Sigmoid colon (tissue), 4 donors: Measurements from ENCODE around the gene HTATSF1.

Experiments
- POLR2A ChIP-seq, 2 donors: fragments of 450-650 bp; IDR thresholded peaks; one replicate each; pipeline ENCODE4 v1.6.1; 2016; ENCODE audit warnings: antibody characterized with exemption in 2 of 2, mild to moderate bottlenecking in 2 of 2, moderate library complexity in 2 of 2
- POLR2AphosphoS5 ChIP-seq, 4 donors: sonication (generic); formaldehyde crosslinking; IDR thresholded peaks; one replicate each; pipeline ENCODE4 v1.6.1; 2017; ENCODE audit warnings: antibody characterized with exemption in 4 of 4
- TF ChIP-seq, protein P1 (sequence below), 4 experiments: fragments of 450-650 bp in 3 of 4; fragments of 200-600 bp in 1 of 4; IDR thresholded peaks; one replicate each; pipeline ENCODE4 v1.5.1; 2016 to 2019; ENCODE audit warnings: antibody characterized with exemption in 4 of 4, mild to moderate bottlenecking in 3 of 4, moderate library complexity in 2 of 4

DNA sequence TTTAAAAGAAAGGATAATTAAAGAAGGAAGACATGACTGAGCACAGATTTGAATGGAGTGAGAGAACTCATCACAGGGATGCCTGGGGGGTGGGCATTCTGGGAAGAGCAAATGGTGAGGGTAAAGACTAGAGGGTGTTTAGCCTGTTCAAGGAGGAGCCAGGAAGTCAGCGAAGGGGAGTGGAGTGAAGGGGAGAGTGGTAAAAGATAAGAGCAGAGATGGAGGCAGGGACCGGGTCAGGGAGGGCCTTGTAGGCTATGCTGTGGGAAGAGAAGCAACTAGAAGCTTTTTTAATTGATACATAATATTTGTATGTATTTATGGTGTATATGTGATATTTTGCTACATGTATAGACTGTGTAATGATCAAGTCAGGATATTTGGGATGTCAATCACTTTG lies 32.4 kb downstream of the HTATSF1 start:
- TF ChIP-seq POLR2A (IDR thresholded peaks at IDR 0.05) (no peak), POLR2AphosphoS5 (IDR thresholded peaks at IDR 0.05) (no peak)
- TF ChIP-seq, protein P1, sequence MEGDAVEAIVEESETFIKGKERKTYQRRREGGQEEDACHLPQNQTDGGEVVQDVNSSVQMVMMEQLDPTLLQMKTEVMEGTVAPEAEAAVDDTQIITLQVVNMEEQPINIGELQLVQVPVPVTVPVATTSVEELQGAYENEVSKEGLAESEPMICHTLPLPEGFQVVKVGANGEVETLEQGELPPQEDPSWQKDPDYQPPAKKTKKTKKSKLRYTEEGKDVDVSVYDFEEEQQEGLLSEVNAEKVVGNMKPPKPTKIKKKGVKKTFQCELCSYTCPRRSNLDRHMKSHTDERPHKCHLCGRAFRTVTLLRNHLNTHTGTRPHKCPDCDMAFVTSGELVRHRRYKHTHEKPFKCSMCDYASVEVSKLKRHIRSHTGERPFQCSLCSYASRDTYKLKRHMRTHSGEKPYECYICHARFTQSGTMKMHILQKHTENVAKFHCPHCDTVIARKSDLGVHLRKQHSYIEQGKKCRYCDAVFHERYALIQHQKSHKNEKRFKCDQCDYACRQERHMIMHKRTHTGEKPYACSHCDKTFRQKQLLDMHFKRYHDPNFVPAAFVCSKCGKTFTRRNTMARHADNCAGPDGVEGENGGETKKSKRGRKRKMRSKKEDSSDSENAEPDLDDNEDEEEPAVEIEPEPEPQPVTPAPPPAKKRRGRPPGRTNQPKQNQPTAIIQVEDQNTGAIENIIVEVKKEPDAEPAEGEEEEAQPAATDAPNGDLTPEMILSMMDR (IDR thresholded peaks at IDR 0.05): no peak
